ELR (cell line): Measurements from ENCODE around the gene OR2T12.
"Not testable (repeated sequence)": the region's sequence is repeated elsewhere in the genome, so short reads cannot be mapped to it uniquely, and the experiment has no call there.

Experiments used
- DNase-seq: peaks from one replicate; pipeline ENCODE4 v3.0.0-alpha.2; 2015; ENCODE audit warnings: low read depth

The OR2T12 gene, protein sequence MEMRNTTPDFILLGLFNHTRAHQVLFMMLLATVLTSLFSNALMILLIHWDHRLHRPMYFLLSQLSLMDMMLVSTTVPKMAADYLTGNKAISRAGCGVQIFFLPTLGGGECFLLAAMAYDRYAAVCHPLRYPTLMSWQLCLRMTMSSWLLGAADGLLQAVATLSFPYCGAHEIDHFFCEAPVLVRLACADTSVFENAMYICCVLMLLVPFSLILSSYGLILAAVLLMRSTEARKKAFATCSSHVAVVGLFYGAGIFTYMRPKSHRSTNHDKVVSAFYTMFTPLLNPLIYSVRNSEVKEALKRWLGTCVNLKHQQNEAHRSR

DNA sequence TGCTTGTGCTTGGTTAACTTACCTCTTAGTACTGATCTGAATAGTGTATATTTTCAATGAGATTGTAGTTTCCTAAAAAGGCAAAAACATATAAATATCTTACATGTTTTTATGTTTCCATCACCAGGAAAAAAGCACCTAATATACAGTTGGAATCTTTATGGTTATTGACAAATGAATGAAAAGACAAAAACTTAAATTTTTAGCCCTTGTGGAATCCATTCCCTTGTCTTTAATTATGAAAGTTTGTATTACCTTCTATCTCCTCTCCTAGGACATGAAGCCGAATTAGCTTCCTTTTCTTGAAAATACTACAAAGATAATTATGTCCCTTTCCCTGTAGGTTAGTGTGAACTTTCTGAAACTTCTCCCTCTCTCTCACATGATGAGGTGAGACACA, at the start of gene OR2T12:
Gene OR2T12, minus strand, starts transcription at position 101 of the 400 bp plus-strand sequence. CDS start 7,846 bp downstream, outside the sequence.
- DNase-seq, result no peak

GRCh38 chr1:248348475-248348874, 45.3 kb upstream of the OR2T12 start, which contains the start of gene OR14C36:
Gene OR14C36, plus strand, starts transcription at chr1:248348775. Its CDS starts 0 bp downstream, at chr1:248348775.
- DNase-seq, result no peak

DNA sequence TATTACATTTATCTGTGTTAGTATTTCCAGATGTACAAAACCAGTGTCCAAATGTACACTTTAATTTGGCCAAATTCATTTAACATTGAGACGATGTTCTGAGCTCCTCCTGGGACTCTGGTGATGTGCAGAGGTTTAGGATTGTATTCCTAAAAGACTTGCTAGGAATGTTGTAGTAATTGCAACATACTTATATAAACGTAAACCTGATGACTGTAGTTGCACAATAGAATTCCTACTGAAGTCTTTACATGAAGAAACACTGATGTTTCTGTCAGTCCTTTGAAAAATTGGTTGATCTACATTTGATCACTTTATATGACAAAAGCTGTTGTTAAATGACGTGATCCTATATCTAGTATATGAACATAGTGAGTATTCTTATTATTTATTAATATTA, 40.2 kb upstream of the OR2T12 start:
- DNase-seq, result no peak

DNA sequence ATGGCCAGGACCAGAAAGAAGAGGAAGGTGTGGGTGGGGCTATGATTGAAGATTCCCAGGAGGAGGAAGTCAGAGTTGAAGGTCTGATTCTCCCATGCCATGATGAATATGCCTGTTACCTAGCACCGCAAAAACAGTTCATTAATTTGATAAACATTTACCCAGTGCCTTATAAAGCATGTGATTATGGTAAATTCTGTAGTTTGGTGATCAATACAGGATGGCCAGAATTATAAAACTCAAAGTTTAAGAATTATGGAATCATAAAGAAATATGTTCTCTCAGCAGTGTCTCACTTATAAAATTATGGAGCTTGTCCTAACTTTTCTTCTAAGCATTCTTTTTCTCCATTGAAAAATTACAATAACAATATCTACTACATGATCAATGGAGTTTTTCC, 21.2 kb upstream of the OR2T12 start, which contains the start of gene OR2M7:
Gene OR2M7, minus strand, starts transcription at position 101 of the 400 bp plus-strand sequence. Its CDS starts 0 bp downstream, at position 101.
- no peak for DNase-seq

DNA sequence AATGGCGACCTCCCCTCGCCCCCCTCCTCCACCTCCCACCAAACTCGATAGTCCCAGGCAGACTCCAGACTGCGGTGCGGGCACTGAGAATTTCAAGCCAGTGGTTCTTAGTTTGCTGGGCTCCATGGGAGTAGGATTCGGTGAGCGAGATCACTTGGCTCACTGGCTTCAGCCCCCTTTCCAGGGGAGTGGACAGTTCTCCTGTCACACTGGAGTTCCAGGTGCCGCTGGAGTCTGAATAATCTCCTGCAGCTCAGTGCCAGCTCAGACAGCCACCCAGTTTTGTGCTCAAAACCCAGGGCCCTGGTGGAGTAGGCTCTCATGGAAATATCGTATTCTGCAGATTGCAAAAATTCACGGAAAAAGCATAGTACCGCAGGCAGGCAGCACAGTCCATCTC, 13.6 kb upstream of the OR2T12 start:
- no peak for DNase-seq

DNA sequence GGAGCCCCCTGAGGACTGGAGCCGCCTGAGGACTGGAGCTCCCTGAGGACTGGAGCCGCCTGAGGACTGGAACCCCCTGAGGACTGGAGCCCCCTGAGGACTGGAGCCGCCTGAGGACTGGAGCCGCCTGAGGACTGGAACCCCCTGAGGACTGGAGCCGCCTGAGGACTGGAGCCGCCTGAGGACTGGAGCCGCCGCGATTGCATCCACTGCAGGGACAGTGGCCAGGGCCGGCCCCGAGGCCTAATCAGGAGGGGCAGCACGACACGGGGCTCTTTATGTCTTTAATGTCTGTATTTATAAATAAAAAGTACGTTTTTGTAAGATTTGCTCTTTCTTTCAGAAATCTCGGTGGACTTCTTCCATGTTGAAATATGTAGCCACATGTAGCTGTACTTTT, 3.5 kb upstream of the OR2T12 start:
- not testable (repeated sequence) for DNase-seq

DNA sequence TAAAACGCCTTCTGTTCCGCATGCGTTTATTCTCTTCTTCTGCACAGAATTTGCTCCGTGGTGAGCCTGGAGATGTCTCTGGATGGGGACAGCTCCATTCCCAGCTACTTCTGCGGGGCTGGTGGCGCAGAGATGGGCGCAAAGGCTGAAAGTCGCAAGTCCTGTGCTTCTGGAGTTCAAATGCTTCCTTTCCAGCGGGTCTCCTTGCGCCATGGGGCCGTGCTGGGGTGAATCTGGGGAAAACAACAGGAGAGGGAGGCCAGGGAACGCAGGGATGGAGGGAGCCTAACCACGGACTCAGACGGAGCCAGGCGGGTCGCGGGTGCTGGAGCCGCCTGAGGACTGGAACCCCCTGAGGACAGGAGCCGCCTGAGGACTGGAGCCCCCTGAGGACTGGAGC, 2.9 kb upstream of the OR2T12 start:
- no peak for DNase-seq

DNA sequence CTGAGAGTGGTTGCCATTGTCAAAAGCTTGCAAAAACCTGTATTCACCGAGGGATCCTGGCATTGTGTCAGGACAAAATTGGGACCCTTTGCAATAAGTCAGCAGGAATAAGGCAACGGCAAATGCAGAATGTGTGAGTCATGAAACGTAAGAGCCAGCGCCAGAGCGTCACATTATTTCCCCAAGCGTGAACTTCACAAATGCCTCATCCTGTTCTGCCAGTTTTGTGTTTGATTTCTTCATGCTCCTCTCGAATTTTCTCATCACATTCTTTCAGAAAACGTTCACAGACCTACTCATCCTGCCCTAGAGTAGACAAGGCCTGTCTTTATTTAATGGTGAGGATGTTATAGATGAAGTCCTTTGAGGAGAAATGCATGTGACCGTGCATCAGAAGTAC, 2.4 kb upstream of the OR2T12 start:
- DNase-seq, result not testable (repeated sequence)

DNA sequence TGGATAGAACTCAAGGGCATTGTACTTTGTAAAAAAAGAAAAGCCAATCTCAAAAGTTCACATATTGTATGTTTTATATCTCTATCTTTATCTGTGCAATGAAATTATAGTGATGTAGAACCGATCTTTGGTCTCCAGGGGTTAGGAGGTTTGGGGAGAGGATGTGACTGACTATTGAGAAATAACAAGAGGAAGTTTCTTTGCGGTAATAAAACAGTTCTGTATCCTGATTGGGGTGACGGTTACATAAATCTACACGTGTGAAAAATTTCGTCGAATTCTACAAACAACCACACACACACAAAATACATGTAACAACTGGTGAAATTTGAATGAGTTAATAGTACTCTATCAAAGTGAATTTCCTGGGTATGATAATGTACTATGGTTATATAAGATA, 14.8 kb downstream of the OR2T12 start:
- DNase-seq, result no peak

DNA sequence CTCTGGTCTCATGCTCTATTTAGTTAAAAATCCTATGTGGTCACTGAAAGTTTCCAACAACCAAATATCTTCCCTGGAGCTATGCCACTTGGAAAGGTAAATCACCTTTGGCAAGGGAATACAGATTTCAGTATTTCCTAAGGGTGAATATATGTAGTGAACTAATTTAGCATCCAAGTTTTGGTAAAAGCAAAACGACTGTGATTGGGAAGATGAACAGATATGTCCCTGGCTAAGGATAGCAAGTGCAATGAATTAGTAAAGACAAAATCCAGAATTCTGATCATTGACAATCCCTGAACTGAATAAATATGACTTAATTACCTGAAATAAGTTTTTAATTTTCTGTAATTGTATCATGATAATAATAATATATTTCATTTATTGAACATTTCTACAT, 25.3 kb downstream of the OR2T12 start, which contains the start of gene OR2T33:
Gene OR2T33, minus strand, starts transcription at position 101 of the 400 bp plus-strand sequence. CDS start 4,162 bp downstream, outside the sequence.
- no peak for DNase-seq

GRCh38 chr1:248273225-248273624, 30.0 kb downstream of the OR2T12 start:
- DNase-seq, result not testable (repeated sequence)

DNA sequence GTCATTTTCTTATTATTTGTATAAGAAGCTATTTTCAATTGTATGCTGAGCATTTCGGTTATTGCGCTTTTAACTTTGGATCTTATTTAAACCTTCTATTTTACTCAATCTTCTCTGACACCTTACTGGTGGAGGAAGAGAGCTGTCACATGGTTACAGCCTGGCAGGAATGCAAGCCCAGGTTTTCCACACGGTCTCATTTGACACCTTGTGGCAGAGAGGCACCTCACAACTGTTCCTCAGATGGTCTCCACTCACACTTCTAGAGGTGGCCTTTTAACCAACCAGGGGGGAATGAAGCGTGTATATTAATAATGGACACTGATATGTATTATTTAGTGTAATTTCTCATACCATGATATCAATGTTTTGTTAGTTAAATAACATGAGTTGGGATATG, 35.0 kb downstream of the OR2T12 start:
- DNase-seq, result no peak

DNA sequence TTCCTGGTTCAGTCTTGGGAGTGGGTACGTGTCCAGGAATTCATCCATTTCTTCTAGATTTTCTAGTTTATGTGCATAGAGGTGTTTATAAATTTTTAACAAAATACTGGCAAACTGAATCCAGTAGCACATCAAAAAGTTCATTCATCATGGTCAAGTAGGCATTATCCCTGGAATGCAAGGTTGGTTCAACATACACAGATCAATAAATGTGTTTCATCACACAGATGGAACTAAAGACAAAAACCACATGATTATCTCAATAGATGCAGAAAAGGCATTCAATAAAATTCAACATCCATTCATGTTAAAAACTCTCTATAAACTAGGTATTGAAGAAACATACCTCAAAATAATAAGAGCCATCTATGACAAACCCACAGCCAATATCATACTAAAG, 43.9 kb downstream of the OR2T12 start:
- not testable (repeated sequence) for DNase-seq

DNA sequence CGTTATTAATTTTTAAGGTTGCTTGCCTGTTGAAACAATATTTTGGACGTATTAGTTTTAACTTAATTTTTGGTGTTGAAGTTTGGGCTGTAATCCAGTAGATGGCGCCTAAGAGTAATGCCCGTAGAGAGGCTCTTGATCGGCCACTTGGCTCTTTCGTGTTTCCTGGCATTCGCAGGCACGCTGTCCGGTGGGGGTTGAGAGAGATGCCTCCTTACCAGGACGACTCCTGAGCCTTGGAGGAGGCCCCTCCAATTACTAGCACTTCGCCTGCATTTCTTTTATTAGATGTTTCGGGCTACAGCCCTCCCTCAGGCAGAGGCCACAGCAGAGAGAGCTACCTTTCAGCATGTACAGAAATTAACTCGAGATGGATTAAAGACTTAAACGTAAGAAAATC, 60.0 kb downstream of the OR2T12 start:
- DNase-seq, result peak; percentile 46
